Stimulated activated CD4-positive, alpha-beta T cell treated with anti-CD3 and anti-CD28 coated beads, Interleukin-4, amount 100 ng/mL, for 4 hours (primary cell): ENCODE data around the gene KIF15.
"Not testable (repeated sequence)": the region's sequence is repeated elsewhere in the genome, so short reads cannot be mapped to it uniquely, and the experiment has no call there.

Experiments used
- DNase-seq, 2 experiments: peaks; one replicate each; pipeline ENCODE4 v3.0.0-alpha.2; 2020

The KIF15 gene, protein sequence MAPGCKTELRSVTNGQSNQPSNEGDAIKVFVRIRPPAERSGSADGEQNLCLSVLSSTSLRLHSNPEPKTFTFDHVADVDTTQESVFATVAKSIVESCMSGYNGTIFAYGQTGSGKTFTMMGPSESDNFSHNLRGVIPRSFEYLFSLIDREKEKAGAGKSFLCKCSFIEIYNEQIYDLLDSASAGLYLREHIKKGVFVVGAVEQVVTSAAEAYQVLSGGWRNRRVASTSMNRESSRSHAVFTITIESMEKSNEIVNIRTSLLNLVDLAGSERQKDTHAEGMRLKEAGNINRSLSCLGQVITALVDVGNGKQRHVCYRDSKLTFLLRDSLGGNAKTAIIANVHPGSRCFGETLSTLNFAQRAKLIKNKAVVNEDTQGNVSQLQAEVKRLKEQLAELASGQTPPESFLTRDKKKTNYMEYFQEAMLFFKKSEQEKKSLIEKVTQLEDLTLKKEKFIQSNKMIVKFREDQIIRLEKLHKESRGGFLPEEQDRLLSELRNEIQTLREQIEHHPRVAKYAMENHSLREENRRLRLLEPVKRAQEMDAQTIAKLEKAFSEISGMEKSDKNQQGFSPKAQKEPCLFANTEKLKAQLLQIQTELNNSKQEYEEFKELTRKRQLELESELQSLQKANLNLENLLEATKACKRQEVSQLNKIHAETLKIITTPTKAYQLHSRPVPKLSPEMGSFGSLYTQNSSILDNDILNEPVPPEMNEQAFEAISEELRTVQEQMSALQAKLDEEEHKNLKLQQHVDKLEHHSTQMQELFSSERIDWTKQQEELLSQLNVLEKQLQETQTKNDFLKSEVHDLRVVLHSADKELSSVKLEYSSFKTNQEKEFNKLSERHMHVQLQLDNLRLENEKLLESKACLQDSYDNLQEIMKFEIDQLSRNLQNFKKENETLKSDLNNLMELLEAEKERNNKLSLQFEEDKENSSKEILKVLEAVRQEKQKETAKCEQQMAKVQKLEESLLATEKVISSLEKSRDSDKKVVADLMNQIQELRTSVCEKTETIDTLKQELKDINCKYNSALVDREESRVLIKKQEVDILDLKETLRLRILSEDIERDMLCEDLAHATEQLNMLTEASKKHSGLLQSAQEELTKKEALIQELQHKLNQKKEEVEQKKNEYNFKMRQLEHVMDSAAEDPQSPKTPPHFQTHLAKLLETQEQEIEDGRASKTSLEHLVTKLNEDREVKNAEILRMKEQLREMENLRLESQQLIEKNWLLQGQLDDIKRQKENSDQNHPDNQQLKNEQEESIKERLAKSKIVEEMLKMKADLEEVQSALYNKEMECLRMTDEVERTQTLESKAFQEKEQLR (N-terminal part only)

DNA sequence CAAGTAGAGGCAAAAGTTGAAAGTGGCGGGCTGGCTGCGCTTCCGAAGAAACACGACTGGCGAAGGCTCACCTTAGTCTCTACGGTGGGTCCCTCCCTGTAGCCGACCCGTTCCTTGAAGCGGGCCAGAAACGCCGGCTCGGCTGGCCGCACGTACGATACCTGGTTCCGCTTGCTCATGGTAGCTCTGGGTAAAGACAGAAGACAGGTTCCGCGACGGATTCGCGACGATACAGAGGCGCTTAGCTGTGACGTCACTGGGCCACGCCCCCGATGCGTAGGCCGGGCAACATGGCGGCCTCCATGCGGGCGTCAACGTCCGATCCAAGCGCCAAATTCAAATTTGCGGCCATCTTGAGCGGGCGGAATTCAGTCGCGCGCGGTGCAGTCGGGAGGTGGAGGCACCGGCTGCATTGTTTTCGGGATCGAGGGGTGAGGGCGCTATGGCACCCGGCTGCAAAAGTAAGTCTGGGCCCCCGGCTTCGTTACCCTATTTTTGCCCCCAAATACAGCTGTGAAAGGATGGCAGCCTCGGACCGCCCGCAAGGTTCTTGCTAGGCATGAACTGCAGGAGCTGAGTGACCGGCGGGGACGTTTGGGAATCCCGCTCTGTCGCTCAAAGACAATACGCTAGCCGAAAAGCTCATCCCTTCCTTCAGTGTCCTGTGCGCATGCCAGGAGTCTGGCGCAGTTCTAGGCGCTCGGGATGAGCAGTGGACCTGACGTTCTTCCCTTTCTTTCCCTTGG, at the start of gene KIF15, which contains the start of gene KIAA1143:
Gene KIF15, plus strand, starts transcription at position 371 of the 746 bp plus-strand sequence. Its CDS starts 72 bp downstream, at position 443.
Gene KIAA1143, minus strand, starts transcription at position 196 of the 746 bp plus-strand sequence. Its CDS starts 17 bp downstream, at position 179.
- DNase-seq: peak; percentile 97 to 99

DNA sequence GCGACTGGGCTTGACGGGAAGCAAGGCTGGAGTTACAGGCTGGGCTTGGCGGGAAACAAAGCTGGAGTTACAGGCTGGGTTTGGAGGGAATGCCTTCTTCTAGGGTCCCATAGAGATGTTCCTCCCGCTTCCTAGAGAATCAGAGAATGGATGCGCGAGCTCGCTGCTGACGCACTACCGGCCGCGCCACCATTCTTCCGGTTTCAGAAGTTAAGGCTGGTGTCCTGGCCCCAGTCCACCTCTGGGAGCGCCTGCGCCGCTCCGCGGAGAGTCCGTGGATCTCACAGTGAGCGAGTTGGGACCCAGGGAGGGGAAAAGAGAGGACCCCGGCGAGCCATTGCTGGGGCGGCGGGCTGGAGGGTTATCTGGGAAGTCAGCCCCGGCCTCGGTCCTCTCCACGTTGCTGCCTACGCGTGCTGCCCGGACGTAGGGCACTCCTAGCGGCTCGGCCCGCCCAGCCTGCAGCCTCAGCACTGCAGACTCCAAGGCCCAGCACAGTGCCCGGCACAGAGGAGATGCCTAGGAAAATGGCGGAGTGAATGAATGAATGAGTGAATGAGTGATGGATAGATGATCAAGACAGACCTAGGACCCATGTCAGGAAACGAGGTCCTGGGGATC, 49.0 kb upstream of the KIF15 start, which contains the start of gene ZNF502:
Gene ZNF502, plus strand, starts transcription at position 206 of the 621 bp plus-strand sequence. CDS start 7,602 bp downstream, outside the sequence.
- peak; percentile 62 to 63 for DNase-seq

DNA sequence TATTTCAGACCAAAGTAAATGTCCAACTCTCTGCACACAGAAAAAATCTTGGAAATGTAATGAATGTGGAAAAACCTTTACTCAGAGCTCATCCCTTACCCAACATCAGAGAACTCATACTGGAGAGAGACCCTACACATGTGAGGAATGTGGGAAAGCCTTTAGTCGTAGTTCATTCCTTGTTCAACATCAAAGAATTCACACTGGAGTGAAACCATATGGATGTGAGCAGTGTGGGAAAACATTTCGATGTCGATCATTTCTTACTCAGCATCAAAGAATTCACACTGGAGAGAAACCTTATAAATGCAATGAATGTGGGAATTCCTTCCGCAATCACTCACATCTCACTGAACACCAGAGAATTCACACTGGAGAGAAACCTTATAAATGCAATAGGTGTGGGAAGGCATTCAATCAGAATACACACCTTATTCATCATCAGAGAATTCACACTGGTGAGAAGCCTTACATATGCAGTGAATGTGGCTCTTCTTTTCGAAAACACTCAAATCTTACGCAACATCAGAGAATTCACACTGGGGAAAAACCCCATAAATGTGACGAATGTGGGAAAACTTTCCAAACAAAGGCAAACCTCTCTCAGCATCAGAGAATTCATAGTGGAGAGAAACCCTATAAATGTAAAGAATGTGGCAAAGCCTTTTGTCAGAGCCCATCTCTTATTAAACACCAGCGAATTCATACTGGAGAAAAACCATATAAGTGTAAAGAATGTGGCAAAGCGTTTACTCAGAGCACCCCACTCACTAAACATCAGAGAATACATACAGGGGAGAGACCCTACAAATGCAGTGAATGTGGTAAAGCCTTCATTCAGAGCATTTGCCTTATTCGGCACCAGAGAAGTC, 40.1 kb upstream of the KIF15 start:
- DNase-seq: no peak

DNA sequence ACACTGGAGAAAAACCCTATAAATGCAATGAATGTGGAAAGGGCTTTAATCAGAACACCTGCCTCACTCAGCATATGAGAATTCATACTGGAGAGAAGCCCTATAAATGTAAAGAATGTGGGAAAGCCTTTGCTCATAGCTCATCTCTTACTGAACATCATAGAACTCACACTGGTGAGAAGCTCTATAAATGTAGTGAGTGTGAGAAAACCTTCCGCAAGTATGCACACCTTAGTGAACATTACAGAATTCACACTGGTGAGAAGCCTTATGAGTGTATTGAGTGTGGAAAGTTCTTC, 39.5 kb upstream of the KIF15 start:
- DNase-seq: no peak

DNA sequence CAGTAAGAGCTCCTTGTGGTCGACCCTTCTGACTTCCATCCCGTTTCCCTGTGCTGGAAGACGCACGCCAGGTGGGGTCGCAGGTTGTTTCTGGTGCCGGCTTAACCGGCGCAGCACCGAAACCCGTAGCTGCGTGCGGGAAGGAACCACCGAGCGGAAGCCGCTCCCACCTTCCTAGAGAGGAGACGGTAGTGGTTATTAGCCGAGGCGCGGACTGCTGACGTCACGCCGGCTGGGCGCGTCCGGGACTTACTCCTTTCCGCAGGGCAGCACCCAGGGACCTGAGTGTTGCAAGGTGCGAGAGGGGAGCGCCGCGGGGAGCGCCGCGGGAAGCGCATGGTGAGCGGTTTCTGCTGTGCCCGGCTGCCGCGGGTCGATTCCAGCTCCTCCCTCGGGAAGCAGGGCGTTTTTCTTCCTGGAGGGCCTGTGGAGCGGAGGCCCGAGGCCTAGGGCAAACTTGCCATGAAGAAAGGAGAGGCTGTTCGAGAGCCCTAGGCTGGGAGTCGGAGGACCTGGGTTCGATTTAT, 32.1 kb upstream of the KIF15 start, which contains the start of gene ZNF501:
Gene ZNF501, plus strand, starts transcription at position 252 of the 527 bp plus-strand sequence. CDS start 4,787 bp downstream, outside the sequence.
- peak; percentile 84 to 85 for DNase-seq

DNA sequence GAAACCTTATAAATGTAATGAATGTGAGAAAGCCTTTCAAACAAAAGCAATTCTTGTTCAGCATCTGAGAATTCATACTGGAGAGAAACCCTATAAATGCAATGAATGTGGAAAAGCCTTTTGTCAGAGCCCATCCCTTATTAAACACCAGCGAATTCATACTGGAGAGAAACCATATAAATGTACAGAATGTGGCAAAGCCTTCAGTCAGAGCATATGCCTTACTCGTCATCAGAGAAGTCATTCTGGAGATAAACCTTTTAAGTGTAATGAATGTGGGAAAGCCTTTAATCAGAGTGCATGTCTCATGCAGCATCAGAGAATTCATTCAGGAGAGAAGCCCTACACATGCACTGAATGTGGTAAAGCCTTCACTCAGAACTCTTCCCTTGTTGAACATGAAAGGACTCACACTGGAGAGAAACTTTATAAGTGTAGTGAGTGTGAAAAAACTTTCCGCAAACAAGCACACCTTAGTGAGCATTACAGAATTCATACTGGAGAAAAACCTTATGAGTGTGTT, 26.9 kb upstream of the KIF15 start:
- DNase-seq: no peak

DNA sequence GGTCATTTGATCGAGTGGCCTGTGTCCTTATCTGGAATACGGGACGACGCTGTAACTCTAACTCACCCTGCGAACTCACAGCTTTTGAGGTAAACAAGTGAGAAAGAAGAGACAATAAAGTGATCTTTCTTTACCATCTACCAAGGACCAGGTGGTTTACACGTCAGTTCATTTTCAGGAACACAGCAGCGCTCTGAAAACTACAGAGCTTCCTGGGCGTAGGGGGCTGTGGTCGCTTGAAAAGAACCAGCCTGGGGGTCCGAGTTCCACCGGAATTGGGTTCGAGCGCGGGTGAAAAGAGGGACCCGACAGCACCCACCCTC, 532 bp upstream of the KIF15 start:
- DNase-seq: no peak

DNA sequence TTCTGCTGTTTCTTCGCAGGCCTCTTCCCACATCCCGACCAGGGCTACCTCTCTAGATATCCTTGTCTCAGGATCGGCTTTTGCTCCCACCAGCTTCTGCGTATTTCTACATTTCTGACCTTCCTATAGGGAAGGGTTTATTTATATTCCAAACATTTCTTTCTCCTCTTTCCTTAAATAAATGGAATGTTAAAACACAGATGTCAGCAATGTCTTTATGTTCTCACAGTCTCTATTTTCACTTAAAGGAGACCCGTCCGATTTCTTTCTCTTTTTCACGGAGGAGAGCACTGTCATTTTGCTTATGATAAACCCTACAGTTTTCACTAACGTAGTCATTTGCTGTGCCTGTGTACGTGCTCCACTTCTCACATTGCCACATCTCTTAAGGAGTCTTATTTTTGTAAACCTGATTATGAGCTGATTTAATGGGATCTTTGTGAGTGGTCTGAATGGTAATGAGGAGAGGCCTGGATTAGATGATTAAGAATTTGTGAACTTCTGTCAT, 630 bp downstream of the KIF15 start:
- DNase-seq: no peak

DNA sequence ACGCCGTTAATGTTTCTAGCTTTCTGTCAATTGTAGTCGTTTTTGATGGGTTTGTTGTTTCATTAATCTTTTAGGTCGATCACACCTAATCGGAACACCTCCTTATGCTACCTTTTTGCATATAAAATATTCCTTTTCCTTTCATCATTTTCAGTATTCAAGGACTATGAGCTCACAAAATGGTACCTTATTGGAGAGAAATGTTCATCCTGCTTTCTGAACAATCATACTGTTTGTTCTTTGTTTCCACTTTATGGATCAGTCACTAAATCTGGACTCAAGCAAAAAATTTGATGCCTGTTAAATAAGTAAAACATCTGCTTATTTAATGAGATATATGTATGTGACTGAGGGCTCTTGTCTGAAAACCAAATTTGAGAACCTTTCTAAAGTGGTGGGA, 1.1 kb downstream of the KIF15 start:
- no peak for DNase-seq

DNA sequence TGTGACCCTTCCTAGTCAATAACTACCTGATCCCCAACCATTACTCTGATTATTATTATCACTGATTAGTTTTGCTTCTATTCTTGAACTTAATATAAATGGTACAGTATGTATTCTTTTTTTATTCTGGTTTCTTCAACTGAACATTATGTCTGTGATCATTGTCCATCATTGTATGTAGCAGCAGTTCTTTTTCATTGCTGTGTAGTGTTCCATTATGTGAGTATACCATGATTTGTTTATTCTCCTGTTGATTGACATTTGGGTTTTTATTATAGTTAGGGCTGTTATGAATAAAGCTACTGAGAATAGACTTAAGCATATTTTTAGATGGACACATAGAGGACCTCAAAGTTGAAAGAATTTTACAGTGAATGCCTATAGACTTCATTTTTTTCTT, 2.7 kb downstream of the KIF15 start:
- no peak for DNase-seq

DNA sequence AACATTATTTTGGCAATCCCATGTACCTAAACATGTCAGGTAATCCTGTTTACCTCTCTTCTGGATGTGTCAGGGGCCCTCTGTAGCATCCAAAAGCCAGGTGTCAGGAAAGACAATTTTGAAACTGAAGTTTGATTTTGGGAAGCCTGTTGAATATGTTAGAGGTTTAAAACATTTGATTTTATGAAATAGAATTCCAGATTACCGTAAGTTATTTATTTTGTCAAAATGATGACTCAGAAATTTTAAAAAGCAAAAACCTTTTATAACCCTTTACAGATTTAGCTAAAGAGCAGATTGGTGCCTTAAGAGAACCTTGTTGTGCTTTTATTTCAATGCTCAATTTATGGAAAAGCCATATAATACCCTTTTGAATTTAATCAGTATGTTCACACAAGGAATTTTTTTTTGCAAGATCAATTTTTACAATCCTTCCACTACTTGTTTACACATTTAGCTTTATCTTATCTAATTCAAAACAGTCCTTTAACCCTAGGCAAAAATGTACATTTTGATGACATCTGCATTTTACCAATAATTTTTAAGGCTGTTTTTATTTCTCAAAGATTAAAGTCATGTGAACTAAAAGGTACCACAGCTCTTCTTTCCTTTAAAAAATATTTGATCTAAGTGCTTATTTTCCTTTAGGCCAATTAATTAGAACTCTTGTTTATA, 10.0 kb downstream of the KIF15 start:
- no peak for DNase-seq

DNA sequence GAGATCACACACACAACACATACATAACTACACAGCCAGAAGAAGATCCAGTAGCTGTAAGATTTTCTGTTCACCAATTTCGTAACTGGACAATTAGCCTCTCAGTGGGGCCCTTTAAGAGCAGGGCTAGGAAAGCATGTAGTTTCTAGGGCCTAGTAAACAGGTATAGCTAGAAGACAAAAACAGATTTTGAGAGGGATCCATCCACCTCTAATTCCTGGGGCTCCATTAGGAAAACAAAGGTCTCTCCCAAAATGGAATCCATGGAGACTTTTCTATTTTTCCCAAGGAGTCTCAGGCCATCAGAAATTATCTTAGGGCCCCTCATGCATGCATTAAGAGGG, 10.5 kb downstream of the KIF15 start:
- no peak for DNase-seq

DNA sequence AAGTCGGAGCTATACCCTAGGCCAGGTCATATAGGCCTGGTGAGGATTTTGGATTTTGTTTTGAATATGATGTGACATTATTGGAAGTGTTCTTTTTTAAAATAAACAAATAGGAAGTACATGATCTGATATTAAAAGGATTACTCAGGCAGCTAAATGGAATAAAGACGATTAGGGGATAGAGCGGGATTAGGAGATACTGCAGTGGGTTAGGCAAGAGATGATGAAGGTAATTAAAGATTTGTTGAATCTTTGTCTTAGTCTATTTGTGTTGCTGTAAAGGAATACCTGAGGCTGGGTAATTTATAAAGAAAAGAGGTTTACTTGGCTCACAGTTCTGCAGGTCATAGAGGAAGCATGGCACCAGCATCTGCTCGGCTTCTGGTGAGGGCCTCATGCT, 21.3 kb downstream of the KIF15 start:
- no peak for DNase-seq

DNA sequence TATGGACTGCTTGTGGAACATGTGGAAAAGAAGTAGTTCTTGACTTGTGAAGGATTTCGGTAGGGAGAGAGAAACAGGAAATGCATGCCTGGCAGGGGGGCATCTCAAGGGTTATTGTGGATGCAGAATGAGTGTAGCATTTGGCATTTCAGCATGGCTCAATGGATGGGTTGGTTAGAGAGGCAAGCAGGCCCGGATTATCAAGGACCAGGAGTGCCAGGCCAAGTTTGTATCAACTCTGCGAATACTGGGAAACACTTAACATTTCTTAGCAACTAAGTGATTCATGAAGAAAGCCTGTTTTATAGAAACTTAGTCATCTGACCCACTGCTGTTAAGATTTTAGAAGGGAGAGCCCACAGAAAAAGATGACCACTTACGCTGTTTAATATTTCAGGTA, 33.6 kb downstream of the KIF15 start:
- no peak for DNase-seq

DNA sequence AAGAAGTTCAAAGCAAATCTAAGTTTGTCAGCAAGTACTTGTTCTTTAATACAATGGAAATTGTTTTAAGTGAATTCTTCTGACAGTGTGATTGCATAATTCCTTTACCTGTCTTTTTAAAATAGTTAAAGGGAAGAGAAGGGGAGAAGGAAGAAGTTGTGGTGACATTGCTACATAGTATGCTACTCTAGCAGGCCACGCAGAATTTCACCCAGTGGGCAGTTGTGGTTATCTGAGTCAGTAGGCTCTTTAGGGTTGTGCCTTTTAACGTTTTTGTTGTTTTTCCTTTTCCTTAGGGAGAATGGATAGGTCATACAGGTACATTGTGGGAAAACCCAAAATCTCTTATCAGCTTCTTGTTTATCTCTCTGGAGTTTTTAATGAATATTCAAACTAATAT, 40.4 kb downstream of the KIF15 start:
- no peak for DNase-seq

DNA sequence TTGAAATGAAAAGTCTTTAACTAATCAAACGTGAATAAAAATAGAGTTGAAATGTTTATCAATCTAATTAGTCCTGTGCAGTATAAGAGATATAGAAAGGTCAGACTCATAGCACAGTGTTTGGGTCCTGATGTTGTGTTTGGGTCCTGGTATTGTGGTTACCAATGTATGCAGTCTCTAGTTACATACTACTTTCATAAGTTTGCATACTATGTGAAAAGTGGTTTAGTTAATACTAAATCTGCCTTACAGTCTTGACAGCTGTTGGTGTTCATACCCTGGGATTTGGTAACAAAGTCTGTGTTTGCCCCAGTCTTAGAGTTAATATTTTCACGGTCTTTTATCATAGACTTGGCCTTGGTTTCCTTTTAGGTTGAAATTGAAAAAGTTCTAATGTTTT, 41.7 kb downstream of the KIF15 start:
- no peak for DNase-seq

DNA sequence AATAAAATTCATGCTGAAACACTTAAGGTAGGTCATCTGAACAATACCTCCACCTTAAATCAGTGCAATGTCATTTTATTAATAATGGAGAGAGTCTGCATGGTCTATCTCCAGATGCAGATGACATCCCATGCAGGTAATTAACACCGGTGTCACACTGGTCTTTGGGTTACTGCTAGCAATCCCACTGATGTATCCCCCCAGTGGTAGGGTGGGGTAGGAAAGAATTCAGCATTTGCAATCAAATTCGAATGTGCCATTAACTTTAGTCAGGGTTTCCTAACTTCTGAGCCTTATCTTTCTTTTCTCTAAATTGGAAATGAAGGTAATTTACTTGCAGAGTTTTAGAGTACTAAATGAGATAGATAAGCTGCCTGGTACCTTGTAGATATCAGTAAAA, 44.4 kb downstream of the KIF15 start:
- DNase-seq: no peak

DNA sequence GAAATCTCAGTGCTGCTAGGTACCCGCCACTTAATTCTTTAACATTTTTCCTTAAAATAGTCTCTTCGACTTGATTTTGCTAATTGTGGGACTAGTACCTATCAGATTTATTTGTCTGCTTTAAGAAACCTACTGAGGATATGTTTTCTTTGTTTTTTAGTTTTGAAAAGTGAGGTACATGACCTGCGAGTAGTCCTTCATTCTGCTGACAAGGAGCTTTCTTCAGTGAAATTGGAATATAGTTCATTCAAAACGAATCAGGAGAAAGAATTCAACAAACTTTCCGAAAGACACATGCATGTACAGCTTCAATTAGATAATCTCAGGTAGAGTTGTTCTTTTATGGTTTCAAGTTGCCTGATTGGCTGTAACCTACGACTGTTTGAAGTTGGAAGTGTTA, 53.2 kb downstream of the KIF15 start:
- DNase-seq: no peak

DNA sequence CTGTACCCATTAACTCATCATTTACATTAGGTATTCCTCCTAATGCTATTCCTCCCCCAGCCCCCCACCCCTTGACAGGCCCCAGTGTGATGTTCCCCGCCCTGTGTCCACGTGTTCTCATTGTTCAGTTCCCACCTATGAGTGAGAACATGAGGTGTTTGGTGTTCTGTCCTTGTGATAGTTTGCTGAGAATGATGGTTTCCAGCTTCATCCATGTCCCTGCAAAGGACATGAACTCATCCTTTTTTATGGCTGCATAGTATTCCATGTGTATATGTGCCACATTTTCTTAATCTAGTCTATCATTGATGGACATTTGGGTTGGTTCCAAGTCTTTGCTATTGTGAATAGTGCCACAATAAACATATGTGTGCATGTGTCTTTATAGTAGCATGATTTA, 54.7 kb downstream of the KIF15 start:
- DNase-seq: not testable (repeated sequence)
